IMR-90 (cell line): Measurements from ENCODE around the gene IL1F10.

Experiments
- CTCF ChIP-seq: conservative IDR thresholded peaks from 2 replicates; pipeline ENCODE4 v1.5.1; 2012; ENCODE audit warnings: mild to moderate bottlenecking, low read depth, low read length, improper control_type of control experiment
- FOS ChIP-seq: fragments of 150-350 bp; IDR thresholded peaks from 2 replicates; pipeline ENCODE4 v1.6.1; 2016; ENCODE audit warnings: low read depth, low read length
- NFE2L2 ChIP-seq: fragments of 150-350 bp; IDR thresholded peaks from 2 replicates; pipeline ENCODE4 v1.6.1; 2016; ENCODE audit warnings: low read depth, mild to moderate bottlenecking, low read length
- POLR2A ChIP-seq: IDR thresholded peaks from 2 replicates; pipeline ENCODE4 v1.6.1; 2012; ENCODE audit warnings: mild to moderate bottlenecking, low read depth, low read length
- RFX5 ChIP-seq: IDR thresholded peaks from 2 replicates; pipeline ENCODE4 v1.8.0; 2012; ENCODE audit warnings: low read depth, mild to moderate bottlenecking, low read length, moderate library complexity

- TF ChIP-seq RFX5 (no peak), FOS (no peak), CTCF (no peak), NFE2L2 (no peak), POLR2A (no peak)
Measured at GRCh38 chr2:113117541-113118262, 49.9 kb downstream of the IL1F10 start.
